Ascending aorta (tissue), 2 donors: ENCODE data around the gene GRN. TPM values are rescaled to one million over a fixed set of nuclear protein-coding genes. Genes with fewer than 3 reads are reported as not detected.

Experiments used
- DNase-seq, 2 donors: peaks; one replicate each; pipeline ENCODE4 v3.0.0-alpha.2; 2019; ENCODE audit warnings: low spot score in 2 of 2
- H3K27ac ChIP-seq, 2 donors: fragments of 200-600 bp; sonication (generic); one replicate each; pipeline ENCODE4 v1.5.1; 2016 to 2017; ENCODE audit warnings: mild to moderate bottlenecking in 1 of 2
- H3K27me3 ChIP-seq: fragments of 200-600 bp; sonication (generic); one replicate; pipeline ENCODE4 v1.5.1; 2017
- H3K36me3 ChIP-seq, 2 donors: fragments of 200-600 bp; sonication (generic); one replicate each; pipeline ENCODE4 v1.5.1; 2016
- H3K4me1 ChIP-seq, 2 donors: fragments of 200-600 bp; sonication (generic); one replicate each; pipeline ENCODE4 v1.5.1; 2016 to 2017; ENCODE audit warnings: mild to moderate bottlenecking in 1 of 2
- H3K4me3 ChIP-seq, 2 donors: fragments of 200-600 bp; sonication (generic); one replicate each; pipeline ENCODE4 v1.5.1; 2016 to 2017; ENCODE audit warnings: mild to moderate bottlenecking in 1 of 2
- H3K9me3 ChIP-seq, 2 donors: fragments of 200-600 bp; sonication (generic); one replicate each; pipeline ENCODE4 v1.5.1; 2016
- intact Hi-C: fragments of 100-400 bp; cut with DNase I; formaldehyde crosslinking; loops from one replicate; pipeline ENCODE4 v1.15.1; 2023
- total RNA-seq: library from RNA; depleted of rRNA; stranded (reverse); fragments of >200 nt; gene quantifications from one replicate; pipeline ENCODE4 v1.1.0, GENCODE V29; 2016
- TF ChIP-seq, protein P1 (sequence below), 3 experiments: fragments of 200-600 bp in 2 of 3; fragments of 450-650 bp in 1 of 3; sonication (generic) in 2 of 3; IDR thresholded peaks; one replicate each; pipeline ENCODE4 v1.5.1; 2016 to 2019; ENCODE audit warnings: antibody characterized with exemption in 3 of 3, mild to moderate bottlenecking in 1 of 3, moderate library complexity in 1 of 3

The GRN gene
- total RNA-seq, 1 donor from 2014 or later: 430 TPM

DNA sequence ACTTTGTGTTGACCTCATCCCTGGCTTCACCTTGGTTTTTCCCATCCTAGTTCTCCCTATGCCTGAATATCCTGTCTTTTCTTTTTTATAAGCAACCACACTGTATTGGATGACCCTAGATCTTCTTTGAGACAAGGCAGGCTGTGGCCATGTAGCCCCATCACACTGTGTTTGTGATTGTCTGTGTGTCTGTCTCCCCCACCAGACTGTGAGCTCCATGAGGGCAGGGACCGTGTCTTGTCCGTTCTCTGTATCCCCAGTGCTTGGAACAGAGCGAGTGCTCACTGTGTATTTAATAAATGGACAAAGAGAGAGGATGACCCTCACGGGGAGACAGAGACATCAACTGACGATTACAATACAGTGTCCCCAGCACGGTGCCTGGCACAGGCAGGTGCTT, 27.6 kb upstream of the GRN start:
- Histone ChIP-seq H3K4me3 (no peak overlapping the region), H3K27ac (no peak overlapping the region), H3K9me3 (no peaks in the 10 kb centered on the region), H3K27me3 (peaks cover 14% of the 10 kb centered on the region), H3K36me3 (peaks cover 28 to 30% of the 10 kb centered on the region in 2 donors), H3K4me1 (peaks cover 4 to 9% of the 10 kb centered on the region in 2 donors)
- TF ChIP-seq, protein P1, sequence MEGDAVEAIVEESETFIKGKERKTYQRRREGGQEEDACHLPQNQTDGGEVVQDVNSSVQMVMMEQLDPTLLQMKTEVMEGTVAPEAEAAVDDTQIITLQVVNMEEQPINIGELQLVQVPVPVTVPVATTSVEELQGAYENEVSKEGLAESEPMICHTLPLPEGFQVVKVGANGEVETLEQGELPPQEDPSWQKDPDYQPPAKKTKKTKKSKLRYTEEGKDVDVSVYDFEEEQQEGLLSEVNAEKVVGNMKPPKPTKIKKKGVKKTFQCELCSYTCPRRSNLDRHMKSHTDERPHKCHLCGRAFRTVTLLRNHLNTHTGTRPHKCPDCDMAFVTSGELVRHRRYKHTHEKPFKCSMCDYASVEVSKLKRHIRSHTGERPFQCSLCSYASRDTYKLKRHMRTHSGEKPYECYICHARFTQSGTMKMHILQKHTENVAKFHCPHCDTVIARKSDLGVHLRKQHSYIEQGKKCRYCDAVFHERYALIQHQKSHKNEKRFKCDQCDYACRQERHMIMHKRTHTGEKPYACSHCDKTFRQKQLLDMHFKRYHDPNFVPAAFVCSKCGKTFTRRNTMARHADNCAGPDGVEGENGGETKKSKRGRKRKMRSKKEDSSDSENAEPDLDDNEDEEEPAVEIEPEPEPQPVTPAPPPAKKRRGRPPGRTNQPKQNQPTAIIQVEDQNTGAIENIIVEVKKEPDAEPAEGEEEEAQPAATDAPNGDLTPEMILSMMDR (IDR thresholded peaks at IDR 0.05): no peak
- intact Hi-C loops: no loop called here
- no peak for DNase-seq

DNA sequence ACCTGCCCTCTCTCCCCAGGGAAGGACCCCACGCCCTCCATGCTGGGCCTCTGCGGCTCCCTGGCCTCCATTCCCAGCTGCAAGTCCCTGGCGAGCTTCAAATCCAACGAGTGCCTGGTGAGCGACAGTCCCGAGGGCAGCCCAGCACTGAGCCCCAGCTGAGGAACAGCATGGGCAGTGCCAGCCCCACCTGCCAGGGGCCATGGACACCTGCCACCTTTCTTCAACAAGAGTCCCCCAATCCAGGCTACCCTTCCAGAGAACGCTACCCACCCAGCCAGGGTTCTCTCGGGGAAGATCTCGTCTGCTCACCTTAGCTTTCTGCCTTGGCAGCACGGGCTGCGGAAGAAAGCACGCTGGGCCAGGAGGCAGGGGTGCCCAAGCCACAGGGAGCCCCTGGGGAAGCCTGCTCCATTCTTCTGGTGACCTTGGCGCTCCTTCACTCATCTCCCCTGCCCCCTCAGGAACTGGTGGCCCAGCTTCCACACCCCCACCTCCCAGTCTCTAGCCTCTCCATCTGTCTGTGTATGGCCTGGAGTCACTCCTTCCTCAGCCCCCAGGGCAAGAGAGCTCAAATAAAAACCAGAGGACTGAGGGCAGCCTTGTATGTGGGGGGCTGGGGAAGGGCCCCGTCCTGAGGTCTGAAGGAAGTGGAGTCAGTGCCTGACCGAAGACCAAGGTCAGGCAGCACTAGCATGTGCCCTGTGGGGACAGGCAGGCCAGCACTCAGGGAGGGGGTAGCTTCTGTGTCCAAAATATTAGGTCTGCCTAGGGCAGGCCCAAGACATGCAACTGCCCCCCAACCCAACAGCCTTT, 26.8 kb upstream of the GRN start:
- Histone ChIP-seq H3K4me3 (no peak overlapping the region), H3K27me3 (peaks cover 14% of the 10 kb centered on the region), H3K4me1 (peaks cover 4 to 11% of the 10 kb centered on the region in 2 donors), H3K27ac (no peak overlapping the region), H3K36me3 (peaks cover 28 to 30% of the 10 kb centered on the region in 2 donors), H3K9me3 (no peaks in the 10 kb centered on the region)
- TF ChIP-seq, protein P1 (IDR thresholded peaks at IDR 0.05): no peak
- intact Hi-C loops: no loop called here
- DNase-seq: no peak

DNA sequence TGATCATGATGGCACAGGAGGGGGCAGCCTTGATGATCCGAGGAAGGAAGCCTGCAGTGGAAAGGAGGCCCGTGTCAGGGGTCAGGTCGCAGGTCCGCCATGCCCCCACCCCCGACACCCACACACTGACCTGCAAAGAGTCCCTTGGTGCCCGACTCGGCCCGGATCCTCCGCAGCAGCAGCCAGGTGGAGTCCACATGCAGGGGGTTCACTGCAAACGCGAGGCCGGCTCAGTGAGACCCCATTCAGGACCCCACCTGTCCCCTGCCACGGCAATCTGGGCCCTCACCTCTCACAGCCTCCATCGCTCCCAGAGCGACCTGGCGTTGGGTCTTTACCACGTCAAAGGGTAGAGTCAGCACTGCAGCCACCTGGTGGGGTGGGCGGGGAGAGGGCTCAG, 25.0 kb upstream of the GRN start:
- peaks cover 28 to 30% of the 10 kb centered on the region in 2 donors for H3K36me3 ChIP-seq

DNA sequence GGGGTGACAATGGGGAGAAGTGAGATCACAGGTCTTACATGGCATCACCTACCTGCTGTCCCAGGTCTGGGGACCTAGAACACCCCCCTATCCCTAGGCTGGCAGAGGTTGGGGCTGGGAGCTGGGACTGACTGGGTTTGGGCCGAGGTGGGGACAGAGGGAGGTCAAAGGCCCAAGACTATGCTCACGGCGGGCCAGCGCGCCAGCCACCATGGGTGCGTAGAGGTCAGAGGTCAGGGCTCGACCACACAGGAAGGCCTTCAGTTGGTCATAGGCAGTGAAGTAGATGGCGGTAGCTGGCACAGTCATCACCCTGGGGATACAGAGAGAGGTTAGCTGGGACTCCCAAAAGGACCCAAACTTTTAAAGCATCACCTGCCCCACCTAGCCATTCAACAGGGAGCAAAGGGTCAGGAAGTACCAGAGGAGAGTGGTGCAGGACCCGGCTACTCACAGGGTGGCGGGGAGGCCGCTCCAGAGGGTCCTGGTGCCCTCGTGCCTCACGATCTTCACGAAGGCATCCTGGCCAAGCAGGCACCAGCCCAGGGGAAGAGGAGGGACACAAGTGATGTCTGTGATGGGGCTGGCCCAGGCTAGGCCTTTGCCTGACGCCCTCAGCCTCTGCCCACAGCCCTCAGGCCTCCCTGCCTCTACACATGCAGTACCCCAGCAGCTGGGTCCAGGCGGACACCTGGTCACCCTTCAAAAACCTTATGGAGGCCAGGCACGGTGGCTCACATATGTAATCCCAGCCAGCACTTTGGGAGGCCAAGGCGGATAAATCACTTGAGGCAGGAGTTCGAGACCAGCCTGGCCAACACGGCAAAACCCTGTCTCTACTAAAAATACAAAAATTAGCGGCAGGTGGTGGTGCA, 23.6 kb upstream of the GRN start:
- peaks cover 28 to 30% of the 10 kb centered on the region in 2 donors for H3K36me3 ChIP-seq
- H3K9me3 ChIP-seq: no peaks in the 10 kb centered on the region
- peaks cover 7 to 17% of the 10 kb centered on the region in 2 donors for H3K4me1 ChIP-seq
- no peak for DNase-seq
- TF ChIP-seq, protein P1 (IDR thresholded peaks at IDR 0.05): no peak
- no peak overlapping the region for H3K4me3 ChIP-seq
- intact Hi-C loops: loop anchor here (10.0 kb wide), 1 partner anchor 417 kb away; the partner anchor contains the start of gene MPP2
- H3K27ac ChIP-seq: no peak overlapping the region
- peaks cover 2% of the 10 kb centered on the region for H3K27me3 ChIP-seq

More for the DNA sequence above, 25.0 kb upstream of the GRN start:
- intact Hi-C loops: loop anchor here (10.0 kb wide), 1 partner anchor 415 kb away; the partner anchor contains the start of gene MPP2
- Histone ChIP-seq H3K4me3 (no peak overlapping the region), H3K4me1 (peaks cover 8 to 15% of the 10 kb centered on the region in 2 donors), H3K9me3 (no peaks in the 10 kb centered on the region), H3K27ac (no peak overlapping the region), H3K27me3 (peaks cover 14% of the 10 kb centered on the region)
- no peak for DNase-seq
- TF ChIP-seq, protein P1 (IDR thresholded peaks at IDR 0.05): no peak

DNA sequence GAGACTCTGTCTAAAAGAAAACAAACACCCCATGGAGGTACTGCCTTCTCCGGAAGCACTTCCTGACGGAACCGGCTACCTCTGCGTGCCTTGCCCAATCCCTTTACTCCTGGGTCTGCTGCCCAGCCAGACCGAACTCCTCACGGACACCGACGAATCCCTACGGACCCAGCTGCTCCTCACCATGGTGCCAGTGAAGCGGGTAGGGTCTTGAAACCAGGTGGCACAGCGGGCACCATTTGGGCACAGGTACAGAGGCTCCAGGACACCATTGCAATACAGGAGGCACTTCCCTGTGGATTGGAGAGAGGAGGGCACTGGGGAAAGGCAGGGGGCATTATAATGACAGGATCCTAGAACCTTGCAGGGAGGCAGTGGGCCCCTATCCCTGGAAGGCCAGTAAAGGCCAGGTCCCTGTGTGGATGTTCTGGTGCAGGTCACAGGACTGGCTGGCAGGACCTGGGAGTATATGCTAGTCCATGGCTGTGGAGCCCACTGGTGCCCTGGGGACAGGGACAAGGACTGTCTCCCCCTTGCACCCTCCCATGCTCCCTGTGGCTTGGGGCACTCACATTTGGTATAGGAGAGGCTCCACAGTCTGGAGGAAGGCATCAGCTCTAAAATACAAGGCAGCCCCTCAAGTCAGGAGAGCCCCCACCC, 22.7 kb upstream of the GRN start:
- Histone ChIP-seq H3K36me3 (peaks cover 28 to 30% of the 10 kb centered on the region in 2 donors), H3K27me3 (no peaks in the 10 kb centered on the region), H3K4me3 (no peak overlapping the region), H3K27ac (no peak overlapping the region), H3K4me1 (peaks cover 7 to 20% of the 10 kb centered on the region in 2 donors), H3K9me3 (no peaks in the 10 kb centered on the region)
- TF ChIP-seq, protein P1 (IDR thresholded peaks at IDR 0.05): no peak
- intact Hi-C loops: loop anchor here (10.0 kb wide), 1 partner anchor 418 kb away; the partner anchor contains the start of gene MPP2
- DNase-seq: no peak
